ENCODE results near the gene MILR1.
"Not testable (repeated sequence)": the region's sequence is repeated elsewhere in the genome, so short reads cannot be mapped to it uniquely, and the experiment has no call there.

MILR1 gene

GRCh38 chr17:64428406-64428805, 20.5 kb upstream of the MILR1 start:
- no peak for DNase-seq (ENCODE audit: low spot score)

- DNase-seq (ENCODE audit: low spot score): not testable (repeated sequence)
These were observed 18.9 kb upstream of the MILR1 start for GRCh38 chr17:64430036-64430435.

GRCh38 chr17:64431534-64431933, 17.4 kb upstream of the MILR1 start:
- no peak for DNase-seq (ENCODE audit: low spot score)

- DNase-seq (ENCODE audit: low spot score): no peak
These were observed 10.9 kb upstream of the MILR1 start for GRCh38 chr17:64437944-64438525.

GRCh38 chr17:64439521-64439920, 9.4 kb upstream of the MILR1 start:
- DNase-seq (ENCODE audit: low spot score): not testable (repeated sequence)

GRCh38 chr17:64439956-64440355, 9.0 kb upstream of the MILR1 start:
- DNase-seq (ENCODE audit: low spot score): no peak

GRCh38 chr17:64441772-64442540, 7.0 kb upstream of the MILR1 start:
- DNase-seq (ENCODE audit: low spot score): peak; percentile 25

- DNase-seq (ENCODE audit: low spot score): no peak
These were observed 6.4 kb upstream of the MILR1 start for GRCh38 chr17:64442541-64442971.

- DNase-seq (ENCODE audit: low spot score): no peak
These were observed 5.7 kb upstream of the MILR1 start for GRCh38 chr17:64443086-64443760.

GRCh38 chr17:64447526-64447925, 1.4 kb upstream of the MILR1 start:
- DNase-seq (ENCODE audit: low spot score): no peak

GRCh38 chr17:64449545-64449944, 630 bp downstream of the MILR1 start:
- no peak for DNase-seq (ENCODE audit: low spot score)

- DNase-seq (ENCODE audit: low spot score): peak; percentile 2
These were observed 7.3 kb downstream of the MILR1 start for GRCh38 chr17:64455993-64456885.

GRCh38 chr17:64457156-64457555, 8.2 kb downstream of the MILR1 start:
- no peak for DNase-seq (ENCODE audit: low spot score)

GRCh38 chr17:64458756-64459155, 9.8 kb downstream of the MILR1 start:
- DNase-seq (ENCODE audit: low spot score): no peak

GRCh38 chr17:64459284-64459747, 10.4 kb downstream of the MILR1 start:
- no peak for DNase-seq (ENCODE audit: low spot score)

GRCh38 chr17:64459818-64460217, 10.9 kb downstream of the MILR1 start:
- DNase-seq (ENCODE audit: low spot score): not testable (repeated sequence)

- no peak for DNase-seq (ENCODE audit: low spot score)
These were observed 12.0 kb downstream of the MILR1 start for GRCh38 chr17:64460955-64461354.

- no peak for DNase-seq (ENCODE audit: low spot score)
These were observed 12.9 kb downstream of the MILR1 start for GRCh38 chr17:64461788-64462187.

GRCh38 chr17:64466019-64466735, 17.3 kb downstream of the MILR1 start:
- DNase-seq (ENCODE audit: low spot score): no peak

- not testable (repeated sequence) for DNase-seq (ENCODE audit: low spot score)
These were observed 17.9 kb downstream of the MILR1 start for GRCh38 chr17:64466834-64467233.

- no peak for DNase-seq (ENCODE audit: low spot score)
These were observed 21.7 kb downstream of the MILR1 start for GRCh38 chr17:64470625-64471024.

Measured in putamen (tissue), 1 donor.